Breast epithelium (tissue), 3 donors: Measurements from ENCODE around the gene PRCD.

Experiments used
- POLR2A ChIP-seq: fragments of 450-650 bp; IDR thresholded peaks from one replicate; pipeline ENCODE4 v1.6.1; 2016; ENCODE audit warnings: antibody characterized with exemption, mild to moderate bottlenecking, moderate library complexity
- TF ChIP-seq, protein P1 (sequence below), 3 donors: fragments of 450-650 bp; IDR thresholded peaks; one replicate each; pipeline ENCODE4 v1.5.1; 2016 to 2017; ENCODE audit warnings: antibody characterized with exemption in 3 of 3, mild to moderate bottlenecking in 3 of 3, moderate library complexity in 3 of 3

GRCh38 chr17:76513306-76513692, 26.5 kb upstream of the PRCD start:
- no peak for TF ChIP-seq POLR2A
- TF ChIP-seq, protein P1, sequence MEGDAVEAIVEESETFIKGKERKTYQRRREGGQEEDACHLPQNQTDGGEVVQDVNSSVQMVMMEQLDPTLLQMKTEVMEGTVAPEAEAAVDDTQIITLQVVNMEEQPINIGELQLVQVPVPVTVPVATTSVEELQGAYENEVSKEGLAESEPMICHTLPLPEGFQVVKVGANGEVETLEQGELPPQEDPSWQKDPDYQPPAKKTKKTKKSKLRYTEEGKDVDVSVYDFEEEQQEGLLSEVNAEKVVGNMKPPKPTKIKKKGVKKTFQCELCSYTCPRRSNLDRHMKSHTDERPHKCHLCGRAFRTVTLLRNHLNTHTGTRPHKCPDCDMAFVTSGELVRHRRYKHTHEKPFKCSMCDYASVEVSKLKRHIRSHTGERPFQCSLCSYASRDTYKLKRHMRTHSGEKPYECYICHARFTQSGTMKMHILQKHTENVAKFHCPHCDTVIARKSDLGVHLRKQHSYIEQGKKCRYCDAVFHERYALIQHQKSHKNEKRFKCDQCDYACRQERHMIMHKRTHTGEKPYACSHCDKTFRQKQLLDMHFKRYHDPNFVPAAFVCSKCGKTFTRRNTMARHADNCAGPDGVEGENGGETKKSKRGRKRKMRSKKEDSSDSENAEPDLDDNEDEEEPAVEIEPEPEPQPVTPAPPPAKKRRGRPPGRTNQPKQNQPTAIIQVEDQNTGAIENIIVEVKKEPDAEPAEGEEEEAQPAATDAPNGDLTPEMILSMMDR (IDR thresholded peaks at IDR 0.05) = no peak
